Measurements from ENCODE around the gene HSD17B12.

- TF ChIP-seq CTCF (conservative IDR thresholded peaks at IDR 0.05): no peak
- no peak for TF ChIP-seq EZH2 (IDR thresholded peaks at IDR 0.05; ENCODE audit: low read depth)
Measured at GRCh38 chr11:43834286-43834685, 153.7 kb downstream of the HSD17B12 start.

Measured in PC-9 (cell line).